ENCODE results near the gene KIF13A. TPM values are rescaled to one million over a fixed set of nuclear protein-coding genes. Genes with fewer than 3 reads are reported as not detected.

The KIF13A gene
- total RNA-seq, 1 experiment from 2014 or later = 24.1 TPM

GRCh38 chr6:17908831-17909230, 78.6 kb downstream of the KIF13A start:
- DNase-seq (ENCODE audit: unreplicated experiment) = peak; percentile 23
- H3K4me3 Mint-ChIP-seq (ENCODE audit: unreplicated experiment) = no peak overlapping the region
- peak overlapping the region; percentile 75 for H3K27ac Mint-ChIP-seq (ENCODE audit: low read depth, unreplicated experiment)
- intact Hi-C loops (cut with micrococcal nuclease) = loop anchor here (5.0 to 10.0 kb wide), 2 partner anchors 84 to 248 kb away; partner anchors contain the start of genes KDM1B and TPMT
- POLR2A ChIA-PET = interaction anchor here (0.6 to 1.2 kb wide), 4 partner anchors 39 to 1868 kb away, joined by 3 to 9 read pairs (median 3); no protein-coding TSS in a partner anchor
- CTCF ChIA-PET = no interaction called here
- no peaks in the 10 kb centered on the region for H3K36me3 Mint-ChIP-seq (ENCODE audit: insufficient read depth, unreplicated experiment)
- H3K27me3 Mint-ChIP-seq (ENCODE audit: insufficient read depth, unreplicated experiment) = no peaks in the 10 kb centered on the region
- BruUV-seq (replicated peaks) = no TSS peak
- TF ChIP-seq, protein P1, sequence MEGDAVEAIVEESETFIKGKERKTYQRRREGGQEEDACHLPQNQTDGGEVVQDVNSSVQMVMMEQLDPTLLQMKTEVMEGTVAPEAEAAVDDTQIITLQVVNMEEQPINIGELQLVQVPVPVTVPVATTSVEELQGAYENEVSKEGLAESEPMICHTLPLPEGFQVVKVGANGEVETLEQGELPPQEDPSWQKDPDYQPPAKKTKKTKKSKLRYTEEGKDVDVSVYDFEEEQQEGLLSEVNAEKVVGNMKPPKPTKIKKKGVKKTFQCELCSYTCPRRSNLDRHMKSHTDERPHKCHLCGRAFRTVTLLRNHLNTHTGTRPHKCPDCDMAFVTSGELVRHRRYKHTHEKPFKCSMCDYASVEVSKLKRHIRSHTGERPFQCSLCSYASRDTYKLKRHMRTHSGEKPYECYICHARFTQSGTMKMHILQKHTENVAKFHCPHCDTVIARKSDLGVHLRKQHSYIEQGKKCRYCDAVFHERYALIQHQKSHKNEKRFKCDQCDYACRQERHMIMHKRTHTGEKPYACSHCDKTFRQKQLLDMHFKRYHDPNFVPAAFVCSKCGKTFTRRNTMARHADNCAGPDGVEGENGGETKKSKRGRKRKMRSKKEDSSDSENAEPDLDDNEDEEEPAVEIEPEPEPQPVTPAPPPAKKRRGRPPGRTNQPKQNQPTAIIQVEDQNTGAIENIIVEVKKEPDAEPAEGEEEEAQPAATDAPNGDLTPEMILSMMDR (IDR thresholded peaks at IDR 0.05; ENCODE audit: unreplicated experiment) = no peak
- no peaks in the 10 kb centered on the region for H3K9me3 Mint-ChIP-seq (ENCODE audit: unreplicated experiment)
- H3K4me1 Mint-ChIP-seq (ENCODE audit: insufficient read depth, unreplicated experiment) = peaks cover 36% of the 10 kb centered on the region

DNA sequence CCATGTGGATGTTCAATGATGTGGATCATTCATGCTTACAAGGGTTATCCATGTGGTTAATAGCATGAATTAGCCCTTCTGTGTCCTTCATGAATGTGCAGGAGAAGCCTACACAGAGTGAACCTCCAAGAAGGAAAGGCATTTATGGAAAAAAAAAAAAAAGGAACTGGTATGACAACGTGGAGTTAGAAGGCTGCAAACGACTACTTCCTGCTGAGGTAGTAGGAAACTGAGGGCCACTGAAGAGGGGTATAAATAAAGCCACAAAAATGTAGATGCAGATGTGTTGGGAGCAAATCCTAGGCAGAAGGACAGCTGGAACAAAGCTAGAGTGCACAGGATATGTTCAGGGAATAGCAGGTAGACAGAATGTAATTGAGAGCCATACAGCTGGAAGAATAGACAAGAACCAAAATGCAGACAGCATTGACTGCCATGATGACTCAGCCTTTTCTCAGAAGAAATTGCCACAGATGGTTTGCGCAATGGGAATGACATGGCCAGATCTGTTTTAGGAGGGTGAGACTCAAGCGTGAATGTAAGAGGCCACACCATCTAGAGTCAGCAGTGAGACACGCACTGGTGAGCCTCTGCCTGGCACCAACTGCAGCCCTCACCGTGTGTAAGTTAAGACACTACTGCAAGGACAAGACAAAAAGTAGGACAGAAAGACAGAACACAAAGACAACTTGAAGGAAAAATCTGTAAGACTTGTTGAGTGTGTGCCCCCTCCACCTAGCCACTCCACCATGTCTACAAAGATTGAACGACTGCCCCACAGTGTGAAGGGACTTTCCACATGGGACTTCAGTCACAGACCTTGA, 79.8 kb downstream of the KIF13A start:
- Mint-ChIP-seq H3K4me3 (ENCODE audit: unreplicated experiment) (peak overlapping the region; percentile 42), H3K9me3 (ENCODE audit: unreplicated experiment) (no peaks in the 10 kb centered on the region)
- POLR2A ChIA-PET = interaction anchor here (0.6 to 4.4 kb wide), 16 partner anchors 11 to 247 kb away, joined by 3 to 48 read pairs (median 3); partner anchors contain the start of genes KIF13A, NUP153 and TPMT

GRCh38 chr6:17905611-17906592, 81.5 kb downstream of the KIF13A start:
- Mint-ChIP-seq H3K36me3 (ENCODE audit: insufficient read depth, unreplicated experiment) (no peaks in the 10 kb centered on the region), H3K27me3 (ENCODE audit: insufficient read depth, unreplicated experiment) (no peaks in the 10 kb centered on the region), H3K4me1 (ENCODE audit: insufficient read depth, unreplicated experiment) (peaks cover 42% of the 10 kb centered on the region), H3K27ac (ENCODE audit: low read depth, unreplicated experiment) (peak overlapping the region; percentile 92), H3K4me3 (ENCODE audit: unreplicated experiment) (no peak overlapping the region), H3K9me3 (ENCODE audit: unreplicated experiment) (no peaks in the 10 kb centered on the region)
- no TSS peak for BruUV-seq (replicated peaks)
- CTCF ChIA-PET = interaction anchor here (0.6 to 2.2 kb wide), 10 partner anchors 13 to 1556 kb away, joined by 3 to 10 read pairs (median 3); no protein-coding TSS in a partner anchor
- POLR2A ChIA-PET = interaction anchor here (0.8 to 4.4 kb wide), 11 partner anchors 14 to 250 kb away, joined by 3 to 48 read pairs (median 4); partner anchors contain the start of genes NUP153 and TPMT
- DNase-seq (ENCODE audit: unreplicated experiment) = peak; percentile 10
- TF ChIP-seq, protein P1 (IDR thresholded peaks at IDR 0.05; ENCODE audit: unreplicated experiment) = no peak
- intact Hi-C loops (cut with micrococcal nuclease) = loop anchor here (2.0 to 10.0 kb wide), 3 partner anchors 81 to 251 kb away; partner anchors contain the start of genes KDM1B, KIF13A and TPMT

More for the DNA sequence above, 79.8 kb downstream of the KIF13A start:
- peak overlapping the region; percentile 92 for H3K27ac Mint-ChIP-seq (ENCODE audit: low read depth, unreplicated experiment)
- H3K36me3 Mint-ChIP-seq (ENCODE audit: insufficient read depth, unreplicated experiment) = no peaks in the 10 kb centered on the region
- peaks cover 42% of the 10 kb centered on the region for H3K4me1 Mint-ChIP-seq (ENCODE audit: insufficient read depth, unreplicated experiment)
- BruUV-seq (replicated peaks) = no TSS peak
- CTCF ChIA-PET = interaction anchor here (0.5 to 2.2 kb wide), 12 partner anchors 15 to 295 kb away, joined by 3 to 10 read pairs (median 4); no protein-coding TSS in a partner anchor
- no peaks in the 10 kb centered on the region for H3K27me3 Mint-ChIP-seq (ENCODE audit: insufficient read depth, unreplicated experiment)
- TF ChIP-seq, protein P1 (IDR thresholded peaks at IDR 0.05; ENCODE audit: unreplicated experiment) = peak; percentile 28
- intact Hi-C loops (cut with micrococcal nuclease) = loop anchor here (1.0 to 10.0 kb wide), 4 partner anchors 42 to 250 kb away; partner anchors contain the start of genes KDM1B, KIF13A and TPMT
- DNase-seq (ENCODE audit: unreplicated experiment) = peak; percentile 99
